ENCODE results near the gene ARID1B. TPM values are rescaled to one million over a fixed set of nuclear protein-coding genes. Genes with fewer than 3 reads are reported as not detected.

The ARID1B gene
- total and polyA plus RNA-seq, 10 of the 15 experiments (the other 5 are each of a cell fraction or from before 2014, with no cell fraction given) = 24.7 to 133 (median 54.6) TPM

DNA sequence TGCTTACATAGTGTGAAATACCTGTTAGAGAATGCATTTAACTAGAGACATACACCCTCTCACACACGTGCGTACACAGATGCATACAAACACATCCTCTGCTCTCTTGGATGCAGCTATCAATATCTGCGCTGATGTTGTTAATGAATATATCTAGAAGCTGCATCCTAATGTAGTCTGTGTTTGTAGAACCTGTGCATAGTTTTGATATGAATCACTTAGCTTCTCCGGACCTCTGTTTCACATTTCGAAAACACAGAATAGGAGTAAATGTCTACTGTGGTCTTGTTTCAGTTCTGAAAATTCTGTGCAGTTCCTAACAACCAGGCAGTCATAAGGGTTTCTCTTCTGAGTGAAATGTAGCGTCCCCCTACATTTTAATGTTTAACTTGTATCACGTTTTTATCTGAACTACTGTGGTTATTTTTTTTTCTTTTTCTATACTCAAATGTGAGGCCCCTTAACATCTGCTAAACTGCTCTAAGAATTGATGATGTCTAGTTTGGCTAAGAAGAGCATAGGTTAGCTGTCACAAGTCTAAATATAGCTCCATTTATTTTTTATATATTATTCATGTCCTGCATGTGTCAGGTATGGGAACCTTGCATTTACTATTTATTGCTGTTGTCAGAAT lies 291.6 kb downstream of the ARID1B start (continued):
- peak; percentile 73; the same call in 1 of the 2 replicates for TF ChIP-seq RELB (IDR thresholded peaks at IDR 0.05; ENCODE audit: low read depth)
- peak; percentile 86 for TF ChIP-seq SREBF1 (IDR thresholded peaks at IDR 0.05; ENCODE audit: low read length)
- peak; percentile 64 to 77; a peak in 2 of 4 replicates for TF ChIP-seq EP300 (IDR thresholded peaks at IDR 0.05; ENCODE audit: borderline replicate concordance in 1 of 2, control insufficient read depth in 1 of 2, low read depth in 2 of 2, low read length in 2 of 2)
- no peak for TF ChIP-seq KLF5 (IDR thresholded peaks at IDR 0.05; ENCODE audit: partially characterized antibody)
- TF ChIP-seq HDAC2 (IDR thresholded peaks at IDR 0.05) = no peak
- TF ChIP-seq CREB1 (IDR thresholded peaks at IDR 0.05; ENCODE audit: low read depth) = 0 out of 2 replicates have a peak, but pooled peaks have one; percentile 24
- TF ChIP-seq RCOR1 (conservative IDR thresholded peaks at IDR 0.05; ENCODE audit: low read depth, low read length) = peak; percentile 95
- peak; percentile 89 for TF ChIP-seq RUNX3 (IDR thresholded peaks at IDR 0.05; ENCODE audit: low read length)
- no peak for TF ChIP-seq TCF12 (IDR thresholded peaks at IDR 0.05; ENCODE audit: low read depth, low read length)
- TF ChIP-seq ETV6 (conservative IDR thresholded peaks at IDR 0.05 in 1 of 2, IDR thresholded peaks at IDR 0.05 in 1 of 2; ENCODE audit: borderline replicate concordance in 1 of 2, low read depth in 1 of 2) = peak in 1 of 2 experiments; percentile 88; a peak in 2 of 4 replicates
- TF ChIP-seq MEF2B (IDR thresholded peaks at IDR 0.05; ENCODE audit: partially characterized antibody, poor library complexity, severe bottlenecking) = peak; percentile 71
- peak; percentile 62; the same call in 1 of the 2 replicates for TF ChIP-seq BCL11A (IDR thresholded peaks at IDR 0.05; ENCODE audit: low read depth, low read length)
- TF ChIP-seq, protein P1, sequence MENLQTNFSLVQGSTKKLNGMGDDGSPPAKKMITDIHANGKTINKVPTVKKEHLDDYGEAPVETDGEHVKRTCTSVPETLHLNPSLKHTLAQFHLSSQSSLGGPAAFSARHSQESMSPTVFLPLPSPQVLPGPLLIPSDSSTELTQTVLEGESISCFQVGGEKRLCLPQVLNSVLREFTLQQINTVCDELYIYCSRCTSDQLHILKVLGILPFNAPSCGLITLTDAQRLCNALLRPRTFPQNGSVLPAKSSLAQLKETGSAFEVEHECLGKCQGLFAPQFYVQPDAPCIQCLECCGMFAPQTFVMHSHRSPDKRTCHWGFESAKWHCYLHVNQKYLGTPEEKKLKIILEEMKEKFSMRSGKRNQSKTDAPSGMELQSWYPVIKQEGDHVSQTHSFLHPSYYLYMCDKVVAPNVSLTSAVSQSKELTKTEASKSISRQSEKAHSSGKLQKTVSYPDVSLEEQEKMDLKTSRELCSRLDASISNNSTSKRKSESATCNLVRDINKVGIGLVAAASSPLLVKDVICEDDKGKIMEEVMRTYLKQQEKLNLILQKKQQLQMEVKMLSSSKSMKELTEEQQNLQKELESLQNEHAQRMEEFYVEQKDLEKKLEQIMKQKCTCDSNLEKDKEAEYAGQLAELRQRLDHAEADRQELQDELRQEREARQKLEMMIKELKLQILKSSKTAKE (IDR thresholded peaks at IDR 0.05; ENCODE audit: low read depth, poor library complexity, severe bottlenecking) = peak; percentile 93
- no peak; the same call in 1 of the 2 replicates for TF ChIP-seq GABPA (IDR thresholded peaks at IDR 0.05; ENCODE audit: low read depth)
- TF ChIP-seq IRF4 (IDR thresholded peaks at IDR 0.05; ENCODE audit: low read depth, low read length) = peak; percentile 95
- peak; percentile 70; the same call in 1 of the 2 replicates for TF ChIP-seq PAX5 (IDR thresholded peaks at IDR 0.05; ENCODE audit: borderline replicate concordance, low read depth, low read length)
- TF ChIP-seq MXI1 (IDR thresholded peaks at IDR 0.05; ENCODE audit: low read depth, low read length) = 0 out of 2 replicates have a peak, but pooled peaks have one; percentile 9
- peak; percentile 57; the same call in 1 of the 2 replicates for TF ChIP-seq BACH1 (IDR thresholded peaks at IDR 0.05; ENCODE audit: borderline replicate concordance)
- TF ChIP-seq MTA2 (IDR thresholded peaks at IDR 0.05; ENCODE audit: low read depth) = peak; percentile 81
- peak; percentile 54; the same call in 1 of the 2 replicates for TF ChIP-seq SPI1 (IDR thresholded peaks at IDR 0.05; ENCODE audit: borderline replicate concordance, insufficient read depth, low read depth, low read length)

All from GM12878 (cell line).